ENCODE measurements around the gene LETM1. TPM values are rescaled to one million over a fixed set of nuclear protein-coding genes. Genes with fewer than 3 reads are reported as not detected.

Gene LETM1
- total RNA-seq, 1 donor from 2014 or later = 67.5 TPM

DNA sequence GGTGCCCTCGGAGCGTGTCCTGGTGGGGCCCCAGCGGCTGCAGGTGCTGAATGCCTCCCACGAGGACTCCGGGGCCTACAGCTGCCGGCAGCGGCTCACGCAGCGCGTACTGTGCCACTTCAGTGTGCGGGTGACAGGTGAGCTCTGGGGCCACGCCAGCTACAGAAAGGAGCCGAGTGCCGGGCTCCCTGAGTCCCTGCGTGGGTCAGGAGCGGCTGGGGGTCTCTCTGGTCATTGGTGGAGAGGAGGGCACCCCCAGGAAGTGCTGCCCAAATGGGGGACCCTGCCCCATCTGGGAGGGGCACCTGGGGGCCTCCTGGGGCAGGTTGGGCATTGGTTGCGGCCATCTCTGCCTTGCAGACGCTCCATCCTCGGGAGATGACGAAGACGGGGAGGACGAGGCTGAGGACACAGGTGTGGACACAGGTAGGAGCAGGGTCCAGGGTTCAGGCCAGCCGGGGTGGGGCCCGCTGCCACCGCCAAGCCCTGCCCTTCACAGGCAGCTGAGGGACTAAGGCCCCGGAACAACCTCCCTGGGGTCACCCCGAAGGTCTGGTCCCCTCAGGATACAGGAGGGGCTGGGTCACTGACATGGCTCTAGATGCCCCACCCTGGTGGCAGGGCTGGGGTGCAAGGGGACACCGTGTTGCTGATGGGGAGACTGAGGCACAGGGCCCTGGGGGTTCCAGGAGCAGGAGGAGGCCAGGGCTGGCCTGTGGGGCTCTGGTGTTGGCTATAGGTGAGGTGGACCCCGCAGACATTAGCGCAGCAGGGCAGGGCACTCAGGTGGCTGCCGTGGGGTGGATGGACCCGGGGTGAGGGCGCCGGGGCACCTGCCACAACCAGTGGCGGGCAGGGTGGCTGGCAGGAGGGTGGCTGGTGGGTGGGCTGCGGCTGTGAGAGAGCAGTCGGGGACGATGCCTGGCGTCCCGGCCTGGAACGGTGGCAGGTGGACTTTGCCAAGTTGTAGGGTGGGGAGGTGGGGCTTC, 56.3 kb downstream of the LETM1 start:
- Histone ChIP-seq H3K4me1 (peaks cover 17% of the 10 kb centered on the region), H3K27me3 (no peaks in the 10 kb centered on the region), H3K27ac (no peak overlapping the region), H3K36me3 (peaks cover 0 to 4% of the 10 kb centered on the region in 2 donors), H3K9me3 (no peaks in the 10 kb centered on the region), H3K4me3 (no peak overlapping the region)
- TF ChIP-seq, protein P1, sequence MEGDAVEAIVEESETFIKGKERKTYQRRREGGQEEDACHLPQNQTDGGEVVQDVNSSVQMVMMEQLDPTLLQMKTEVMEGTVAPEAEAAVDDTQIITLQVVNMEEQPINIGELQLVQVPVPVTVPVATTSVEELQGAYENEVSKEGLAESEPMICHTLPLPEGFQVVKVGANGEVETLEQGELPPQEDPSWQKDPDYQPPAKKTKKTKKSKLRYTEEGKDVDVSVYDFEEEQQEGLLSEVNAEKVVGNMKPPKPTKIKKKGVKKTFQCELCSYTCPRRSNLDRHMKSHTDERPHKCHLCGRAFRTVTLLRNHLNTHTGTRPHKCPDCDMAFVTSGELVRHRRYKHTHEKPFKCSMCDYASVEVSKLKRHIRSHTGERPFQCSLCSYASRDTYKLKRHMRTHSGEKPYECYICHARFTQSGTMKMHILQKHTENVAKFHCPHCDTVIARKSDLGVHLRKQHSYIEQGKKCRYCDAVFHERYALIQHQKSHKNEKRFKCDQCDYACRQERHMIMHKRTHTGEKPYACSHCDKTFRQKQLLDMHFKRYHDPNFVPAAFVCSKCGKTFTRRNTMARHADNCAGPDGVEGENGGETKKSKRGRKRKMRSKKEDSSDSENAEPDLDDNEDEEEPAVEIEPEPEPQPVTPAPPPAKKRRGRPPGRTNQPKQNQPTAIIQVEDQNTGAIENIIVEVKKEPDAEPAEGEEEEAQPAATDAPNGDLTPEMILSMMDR (IDR thresholded peaks at IDR 0.05) = no peak
- intact Hi-C loops (cut with DNase I) = no loop called here
- DNase-seq (ENCODE audit: extremely low spot score in 2 of 2) = no peak

DNA sequence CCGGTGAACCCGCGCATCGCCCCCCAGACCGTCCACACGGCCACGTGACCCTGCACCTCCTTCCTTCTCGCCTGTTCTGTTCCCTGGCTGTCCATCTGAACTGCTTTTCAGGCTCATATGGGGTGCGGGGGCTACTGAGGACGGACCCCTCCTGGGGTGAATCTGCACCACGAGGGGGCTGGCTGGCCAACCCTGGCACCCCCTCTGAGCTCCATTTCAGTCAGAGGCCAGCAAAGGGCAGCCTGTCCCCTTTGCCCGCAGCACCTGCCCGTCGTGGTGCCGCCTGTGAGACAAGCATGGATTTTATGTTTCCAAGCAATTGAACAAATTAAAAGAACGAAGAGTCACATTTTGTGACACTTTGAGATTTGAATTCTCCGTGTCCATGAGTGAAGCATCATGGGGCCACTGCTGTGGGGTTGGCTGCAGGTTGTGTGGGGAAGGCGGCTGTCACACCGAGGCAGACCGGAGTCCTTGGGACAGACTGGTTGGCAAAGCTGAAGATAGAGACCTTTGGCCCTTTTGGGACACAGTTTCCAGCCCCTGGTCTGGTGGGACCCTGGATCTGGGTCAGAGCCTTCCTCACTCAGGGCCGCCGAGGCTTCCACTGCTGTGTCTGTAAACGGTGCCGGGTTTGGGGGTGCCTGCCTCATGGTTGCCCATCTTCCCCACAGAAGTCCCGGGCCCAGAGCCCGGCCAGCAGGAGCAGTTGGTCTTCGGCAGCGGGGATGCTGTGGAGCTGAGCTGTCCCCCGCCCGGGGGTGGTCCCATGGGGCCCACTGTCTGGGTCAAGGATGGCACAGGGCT, 57.2 kb downstream of the LETM1 start:
- TF ChIP-seq, protein P1 (IDR thresholded peaks at IDR 0.05) = no peak
- TF ChIP-seq POLR2AphosphoS5 (IDR thresholded peaks at IDR 0.05; ENCODE audit: insufficient read depth in 1 of 2, low read depth in 1 of 2) (no peak), POLR2A (IDR thresholded peaks at IDR 0.05) (no peak)
- H3K9me3 ChIP-seq = no peaks in the 10 kb centered on the region
- no peak overlapping the region for H3K4me3 ChIP-seq
- H3K4me1 ChIP-seq = peaks cover 24% of the 10 kb centered on the region
- H3K27me3 ChIP-seq = no peaks in the 10 kb centered on the region
- no peak for DNase-seq (ENCODE audit: extremely low spot score in 2 of 2)
- peaks cover 0 to 4% of the 10 kb centered on the region in 2 donors for H3K36me3 ChIP-seq
- H3K27ac ChIP-seq = no peak overlapping the region
- intact Hi-C loops (cut with DNase I) = no loop called here

- Histone ChIP-seq H3K4me3 (no peak overlapping the region), H3K4me1 (peaks cover 24% of the 10 kb centered on the region), H3K27me3 (no peaks in the 10 kb centered on the region), H3K27ac (no peak overlapping the region), H3K36me3 (no peaks in the 10 kb centered on the region), H3K9me3 (no peaks in the 10 kb centered on the region)
- DNase-seq (ENCODE audit: extremely low spot score in 2 of 2) = no peak
- TF ChIP-seq POLR2A (IDR thresholded peaks at IDR 0.05) = no peak
- TF ChIP-seq POLR2AphosphoS5 (IDR thresholded peaks at IDR 0.05; ENCODE audit: insufficient read depth in 1 of 2, low read depth in 1 of 2) = no peak
- TF ChIP-seq, protein P1 (IDR thresholded peaks at IDR 0.05) = no peak
- intact Hi-C loops (cut with DNase I) = no loop called here
Measured at GRCh38 chr4:1797861-1798579, 57.9 kb downstream of the LETM1 start.

DNA sequence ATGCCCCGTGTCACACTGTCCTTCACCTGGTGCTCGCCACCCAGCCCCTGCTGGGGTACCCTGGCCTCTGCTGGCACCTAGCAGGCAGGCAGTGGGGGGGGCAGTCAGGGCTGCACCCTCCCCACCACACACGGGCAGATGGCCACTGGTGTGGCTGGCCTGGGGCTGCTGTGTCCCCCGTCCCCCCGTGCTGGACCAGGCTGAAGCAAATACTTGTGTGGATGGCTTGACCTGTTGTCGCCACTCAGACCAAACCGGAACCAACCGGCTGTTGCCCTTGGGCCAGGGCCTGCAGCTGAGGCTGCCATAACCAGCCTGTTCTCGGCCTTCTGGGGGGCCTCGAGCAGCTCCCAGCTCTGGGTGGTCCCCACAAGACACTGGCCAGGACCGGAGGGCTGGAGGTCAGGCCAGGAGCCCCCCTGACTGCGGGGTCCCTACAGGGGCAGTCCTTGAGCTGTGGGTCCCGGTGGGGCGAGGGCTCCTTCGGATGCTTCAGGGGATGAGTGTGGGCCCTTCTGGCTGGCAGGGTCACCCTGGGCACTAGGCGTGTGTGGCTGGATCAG, 58.6 kb downstream of the LETM1 start:
- DNase-seq (ENCODE audit: extremely low spot score in 2 of 2) = no peak
- H3K9me3 ChIP-seq = no peaks in the 10 kb centered on the region
- no peak overlapping the region for H3K27ac ChIP-seq
- no peak for TF ChIP-seq POLR2A (IDR thresholded peaks at IDR 0.05)
- TF ChIP-seq, protein P1 (IDR thresholded peaks at IDR 0.05) = no peak
- no peak overlapping the region for H3K4me3 ChIP-seq
- peaks cover 24% of the 10 kb centered on the region for H3K4me1 ChIP-seq
- intact Hi-C loops (cut with DNase I) = no loop called here
- no peaks in the 10 kb centered on the region for H3K27me3 ChIP-seq
- H3K36me3 ChIP-seq = no peaks in the 10 kb centered on the region
